ENCODE data around the gene EBP.

- TF ChIP-seq CTCF (IDR thresholded peaks at IDR 0.05) (no peak), POLR2A (IDR thresholded peaks at IDR 0.05) (no peak), POLR2AphosphoS5 (IDR thresholded peaks at IDR 0.05) (no peak)
These were observed 46.3 kb upstream of the EBP start for GRCh38 chrX:48475296-48475695.

Measured in prostate gland (tissue), 2 donors.